ENCODE measurements around the gene HS2ST1. TPM values are rescaled to one million over a fixed set of nuclear protein-coding genes. Genes with fewer than 3 reads are reported as not detected.

Gene HS2ST1
- total RNA-seq, 1 experiment from 2014 or later, result 35.0 TPM

- Histone ChIP-seq H3K9me2 (ENCODE audit: insufficient read depth) (no peaks in the 10 kb centered on the region), H3K27ac (no peak overlapping the region), H3K27me3 (ENCODE audit: insufficient read depth, low read depth) (no peaks in the 10 kb centered on the region), H3K79me2 (ENCODE audit: low read depth) (peaks cover 78% of the 10 kb centered on the region), H3K9me3 (ENCODE audit: insufficient read depth, low read depth) (peaks cover 34% of the 10 kb centered on the region), H3K4me2 (no peak overlapping the region), H3K4me3 (no peak overlapping the region), H3F3A (ENCODE audit: insufficient read depth, low read depth) (peaks cover 9% of the 10 kb centered on the region; the same call in 1 of the 2 replicates), H4K20me1 (ENCODE audit: insufficient read depth) (no peaks in the 10 kb centered on the region), H3K4me1 (replicated peaks; ENCODE audit: insufficient read depth) (no peaks in the 10 kb centered on the region), H2AFZ (no peak overlapping the region), H3K36me3 (ENCODE audit: low read depth) (peaks cover 5% of the 10 kb centered on the region; the same call in 1 of the 2 replicates)
- DNase-seq, result no peak
- CTCF ChIA-PET, result no interaction called here
- POLR2A ChIA-PET (ENCODE audit: unreplicated experiment), result no interaction called here
- intact Hi-C loops (cut with micrococcal nuclease; ENCODE audit: unreplicated experiment), result no loop called here
- no TSS peak for BruUV-seq (replicated peaks)
- TF ChIP-seq CTCF (conservative IDR thresholded peaks at IDR 0.05) (no peak), EZH2 (IDR thresholded peaks at IDR 0.05; ENCODE audit: low read depth) (no peak)
These were observed 10.0 kb downstream of the HS2ST1 start for GRCh38 chr1:86924324-86924960.

- no peaks in the 10 kb centered on the region for H3K4me1 ChIP-seq (replicated peaks; ENCODE audit: insufficient read depth)
- ChIA-PET POLR2A (ENCODE audit: unreplicated experiment) (no interaction called here), CTCF (no interaction called here)
- DNase-seq, result no peak
- no peaks in the 10 kb centered on the region for H3F3A ChIP-seq (ENCODE audit: insufficient read depth, low read depth)
- no peaks in the 10 kb centered on the region for H3K27me3 ChIP-seq (ENCODE audit: insufficient read depth, low read depth)
- H3K4me3 ChIP-seq, result no peak overlapping the region
- peaks cover 6% of the 10 kb centered on the region; the same call in 1 of the 2 replicates for H3K9me2 ChIP-seq (ENCODE audit: insufficient read depth)
- H2AFZ ChIP-seq, result no peak overlapping the region
- H4K20me1 ChIP-seq (ENCODE audit: insufficient read depth), result no peaks in the 10 kb centered on the region
- H3K79me2 ChIP-seq (ENCODE audit: low read depth), result peaks cover 78% of the 10 kb centered on the region
- H3K27ac ChIP-seq, result no peak overlapping the region
- H3K9me3 ChIP-seq (ENCODE audit: insufficient read depth, low read depth), result peaks cover 34% of the 10 kb centered on the region
- H3K36me3 ChIP-seq (ENCODE audit: low read depth), result peaks cover 5% of the 10 kb centered on the region; the same call in 1 of the 2 replicates
- TF ChIP-seq EZH2 (IDR thresholded peaks at IDR 0.05; ENCODE audit: low read depth), result no peak
- TF ChIP-seq CTCF (conservative IDR thresholded peaks at IDR 0.05), result no peak
- intact Hi-C loops (cut with micrococcal nuclease; ENCODE audit: unreplicated experiment), result no loop called here
- no TSS peak for BruUV-seq (replicated peaks)
- no peak overlapping the region for H3K4me2 ChIP-seq
These were observed 11.3 kb downstream of the HS2ST1 start for GRCh38 chr1:86925742-86926141.

GRCh38 chr1:86926883-86927282 is 12.4 kb downstream of the HS2ST1 start:
- H3K79me2 ChIP-seq (ENCODE audit: low read depth), result peaks cover 76% of the 10 kb centered on the region
- BruUV-seq (replicated peaks), result no TSS peak

More at GRCh38 chr1:86926883-86927282, 12.4 kb downstream of the HS2ST1 start:
- no peak for DNase-seq
- no peak overlapping the region for H3K4me2 ChIP-seq
- H2AFZ ChIP-seq, result no peak overlapping the region
- H3F3A ChIP-seq (ENCODE audit: insufficient read depth, low read depth), result no peaks in the 10 kb centered on the region
- H3K27ac ChIP-seq, result no peak overlapping the region
- H3K27me3 ChIP-seq (ENCODE audit: insufficient read depth, low read depth), result no peaks in the 10 kb centered on the region
- TF ChIP-seq CTCF (conservative IDR thresholded peaks at IDR 0.05) (no peak), EZH2 (IDR thresholded peaks at IDR 0.05; ENCODE audit: low read depth) (no peak)
- H3K4me3 ChIP-seq, result no peak overlapping the region
- H4K20me1 ChIP-seq (ENCODE audit: insufficient read depth), result no peaks in the 10 kb centered on the region
- H3K9me3 ChIP-seq (ENCODE audit: insufficient read depth, low read depth), result peaks cover 26% of the 10 kb centered on the region
- intact Hi-C loops (cut with micrococcal nuclease; ENCODE audit: unreplicated experiment), result no loop called here
- ChIA-PET POLR2A (ENCODE audit: unreplicated experiment) (interaction anchor here (0.6 kb wide), 1 partner anchor 213 kb away, joined by 6 read pairs; no protein-coding TSS in a partner anchor), CTCF (no interaction called here)
- no peaks in the 10 kb centered on the region for H3K4me1 ChIP-seq (replicated peaks; ENCODE audit: insufficient read depth)
- peaks cover 9% of the 10 kb centered on the region; the same call in 1 of the 2 replicates for H3K9me2 ChIP-seq (ENCODE audit: insufficient read depth)
- H3K36me3 ChIP-seq (ENCODE audit: low read depth), result peaks cover under 1% of the 10 kb centered on the region; the same call in 1 of the 2 replicates

All from PC-9 (cell line).